H1 (cell line): Measurements from ENCODE around the gene DGKD.

Experiments used
- CHD1 ChIP-seq: IDR thresholded peaks from 2 replicates; pipeline ENCODE4 v1.6.1; 2012; ENCODE audit warnings: low read depth, low read length, improper control_type of control experiment
- CTCF ChIP-seq, 3 experiments: IDR thresholded peaks; 1 replicate in 2 of 3; 2 replicates in 1 of 3; pipeline versions ENCODE4 v1.5.1 to v1.6.1; 2011; ENCODE audit warnings: low read length in 3 of 3, mild to moderate bottlenecking in 3 of 3, inconsistent platforms in 2 of 3, low read depth in 1 of 3, moderate library complexity in 1 of 3; ENCODE audit not compliant: insufficient read depth in 1 of 3; ENCODE audit errors: control extremely low read depth in 1 of 3
- JUN ChIP-seq: IDR thresholded peaks from 2 replicates; pipeline ENCODE4 v1.6.1; 2011; ENCODE audit warnings: low read depth, mild to moderate bottlenecking, improper control_type of control experiment, low read length
- MAFK ChIP-seq: IDR thresholded peaks from 2 replicates; pipeline ENCODE4 v1.6.1; 2012; ENCODE audit warnings: low read depth, mild to moderate bottlenecking, improper control_type of control experiment, low read length
- POLR2AphosphoS5 ChIP-seq: IDR thresholded peaks from 2 replicates; pipeline ENCODE4 v1.6.1; 2011; ENCODE audit warnings: low read depth, low read length
- RAD21 ChIP-seq, 2 experiments: IDR thresholded peaks in 1 of 2; conservative IDR thresholded peaks in 1 of 2; 2 replicates each; pipeline ENCODE4 v1.6.1; 2011; ENCODE audit warnings: low read depth in 2 of 2, low read length in 2 of 2, improper control_type of control experiment in 1 of 2, inconsistent platforms in 1 of 2, mild to moderate bottlenecking in 1 of 2, moderate library complexity in 1 of 2
- RFX5 ChIP-seq: IDR thresholded peaks from 2 replicates; pipeline ENCODE4 v1.6.1; 2011; ENCODE audit warnings: low read depth, low read length, improper control_type of control experiment, borderline replicate concordance
- SP4 ChIP-seq: IDR thresholded peaks from 2 replicates; pipeline ENCODE4 v1.6.1; 2012; ENCODE audit warnings: low read length, inconsistent platforms
- SRF ChIP-seq: IDR thresholded peaks from 2 replicates; pipeline ENCODE4 v1.6.1; 2011; ENCODE audit warnings: mild to moderate bottlenecking, low read depth, low read length, moderate library complexity
- YY1 ChIP-seq: IDR thresholded peaks from 2 replicates; pipeline ENCODE4 v1.6.1; 2011; ENCODE audit warnings: low read depth, mild to moderate bottlenecking, low read length

- TF ChIP-seq SRF (no peak), MAFK (no peak), RAD21 (IDR thresholded peaks at IDR 0.05 in 1 of 2, conservative IDR thresholded peaks at IDR 0.05 in 1 of 2; ENCODE audit: low read depth in 2 of 2, low read length in 2 of 2) (no peak), CTCF (IDR thresholded peaks at IDR 0.05; ENCODE audit: control extremely low read depth in 1 of 3, insufficient read depth in 1 of 3, low read depth in 1 of 3, low read length in 3 of 3) (no peak), SP4 (no peak), JUN (no peak), RFX5 (no peak), CHD1 (no peak), YY1 (no peak), POLR2AphosphoS5 (no peak)
These were observed 143.8 kb downstream of the DGKD start for GRCh38 chr2:233498126-233498525.
